Cardiac muscle cell (in vitro differentiated cells and primary cell): ENCODE measurements around the gene ALDH5A1. TPM values are rescaled to one million over a fixed set of nuclear protein-coding genes. Genes with fewer than 3 reads are reported as not detected.
A peak's percentile ranks its signal among the peaks of the same experiment; 100 is the strongest.

ENCODE experiments used
- DNase-seq, 2 donors: peaks; one replicate each; pipeline versions ENCODE4 v3.0.0 to v3.0.0-alpha.2; 2010 to 2017; ENCODE audit warnings: low read depth in 1 of 2, low spot score in 1 of 2
- H3K27ac ChIP-seq: fragments of 200-600 bp; sonication (generic); 2 replicates; pipeline ENCODE4 v1.5.1; 2016
- H3K27me3 ChIP-seq: fragments of 200-600 bp; sonication (generic); 2 replicates; pipeline ENCODE4 v1.6.0; 2016; ENCODE audit warnings: control low read depth
- H3K36me3 ChIP-seq: fragments of 200-600 bp; sonication (generic); 2 replicates; pipeline ENCODE4 v1.5.1; 2016; ENCODE audit warnings: control low read depth
- H3K4me1 ChIP-seq: fragments of 200-600 bp; sonication (generic); 2 replicates; pipeline ENCODE4 v1.8.1; 2017; ENCODE audit warnings: low read depth, mild to moderate bottlenecking, mixed run types
- H3K4me3 ChIP-seq: fragments of 200-600 bp; sonication (generic); 2 replicates; pipeline ENCODE4 v1.5.1; 2016; ENCODE audit warnings: mild to moderate bottlenecking
- H3K9me3 ChIP-seq: fragments of 200-600 bp; sonication (generic); 2 replicates; pipeline ENCODE4 v1.5.1; 2017; ENCODE audit warnings: low read depth, mild to moderate bottlenecking, control low read depth
- polyA plus RNA-seq: library from polyadenylated mRNA; unstranded; fragments of >200 nt; fragmentation: Nextera tagmentation; extraction: Ambion mirVana; gene quantifications from 2 replicates; pipeline ENCODE4 v1.2.1, GENCODE V29; 2016
- total RNA-seq: library from RNA; depleted of rRNA; stranded (reverse); fragments of >200 nt; gene quantifications from 2 replicates; pipeline ENCODE4 v1.2.3, GENCODE V29; 2016
- TF ChIP-seq, protein P1 (sequence below): IDR thresholded peaks from 2 replicates; pipeline ENCODE4 v1.5.1; 2012; ENCODE audit warnings: low read depth, mild to moderate bottlenecking, low read length

The ALDH5A1 gene
- 15.0 and 16.1 TPM in 2 replicates for total RNA-seq
- polyA plus RNA-seq = 10.4 and 21.6 TPM in 2 replicates

DNA sequence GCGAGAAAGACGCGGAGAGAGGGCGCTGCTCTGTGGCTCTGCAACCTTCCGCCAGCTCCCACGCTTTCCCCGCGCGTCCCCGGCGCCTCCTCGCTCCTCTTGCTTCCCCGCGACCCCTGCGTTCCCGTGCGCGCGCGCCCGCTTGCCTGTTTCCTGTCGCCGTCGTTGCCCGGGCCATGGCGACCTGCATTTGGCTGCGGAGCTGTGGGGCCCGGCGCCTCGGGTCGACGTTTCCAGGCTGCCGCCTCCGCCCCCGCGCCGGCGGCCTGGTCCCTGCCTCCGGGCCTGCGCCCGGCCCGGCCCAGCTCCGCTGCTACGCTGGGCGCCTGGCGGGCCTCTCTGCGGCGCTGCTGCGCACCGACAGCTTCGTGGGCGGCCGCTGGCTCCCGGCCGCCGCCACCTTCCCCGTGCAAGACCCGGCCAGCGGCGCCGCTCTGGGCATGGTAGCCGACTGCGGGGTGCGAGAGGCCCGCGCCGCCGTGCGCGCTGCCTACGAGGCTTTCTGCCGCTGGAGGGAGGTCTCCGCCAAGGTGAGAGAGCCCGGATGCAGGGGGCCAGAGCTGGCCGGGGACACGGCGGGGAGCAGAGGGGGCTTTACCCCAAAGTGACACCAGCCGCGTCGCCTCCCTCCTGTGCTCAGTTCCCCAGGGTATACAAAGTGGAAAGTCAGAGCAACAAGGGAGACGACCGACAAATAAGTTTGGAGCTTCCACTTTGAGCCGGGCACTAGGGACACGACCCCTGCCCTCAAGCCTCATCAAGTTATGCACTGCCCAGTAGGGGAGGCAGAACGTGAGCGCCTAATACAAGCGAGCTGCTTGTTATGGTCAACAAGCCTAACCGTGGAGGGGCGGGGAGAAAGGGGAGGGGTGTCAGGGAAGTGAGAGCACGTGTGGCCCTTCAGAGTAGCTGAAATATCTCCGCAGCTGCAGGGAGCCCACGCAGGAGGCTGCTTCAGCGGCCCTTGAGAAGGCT is at the start of gene ALDH5A1:
TSS of gene ALDH5A1 (plus strand) at position 149 of the 975 bp plus-strand sequence. CDS start at position 177, 28 bp downstream.
- H3K9me3 ChIP-seq = no peaks in the 10 kb centered on the region
- TF ChIP-seq, protein P1, sequence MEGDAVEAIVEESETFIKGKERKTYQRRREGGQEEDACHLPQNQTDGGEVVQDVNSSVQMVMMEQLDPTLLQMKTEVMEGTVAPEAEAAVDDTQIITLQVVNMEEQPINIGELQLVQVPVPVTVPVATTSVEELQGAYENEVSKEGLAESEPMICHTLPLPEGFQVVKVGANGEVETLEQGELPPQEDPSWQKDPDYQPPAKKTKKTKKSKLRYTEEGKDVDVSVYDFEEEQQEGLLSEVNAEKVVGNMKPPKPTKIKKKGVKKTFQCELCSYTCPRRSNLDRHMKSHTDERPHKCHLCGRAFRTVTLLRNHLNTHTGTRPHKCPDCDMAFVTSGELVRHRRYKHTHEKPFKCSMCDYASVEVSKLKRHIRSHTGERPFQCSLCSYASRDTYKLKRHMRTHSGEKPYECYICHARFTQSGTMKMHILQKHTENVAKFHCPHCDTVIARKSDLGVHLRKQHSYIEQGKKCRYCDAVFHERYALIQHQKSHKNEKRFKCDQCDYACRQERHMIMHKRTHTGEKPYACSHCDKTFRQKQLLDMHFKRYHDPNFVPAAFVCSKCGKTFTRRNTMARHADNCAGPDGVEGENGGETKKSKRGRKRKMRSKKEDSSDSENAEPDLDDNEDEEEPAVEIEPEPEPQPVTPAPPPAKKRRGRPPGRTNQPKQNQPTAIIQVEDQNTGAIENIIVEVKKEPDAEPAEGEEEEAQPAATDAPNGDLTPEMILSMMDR = peak; percentile 24
- H3K4me3 ChIP-seq = peak within 1 kb of the TSS; percentile 66
- peaks cover 11% of the 10 kb centered on the region for H3K27me3 ChIP-seq
- DNase-seq = peak; percentile 77 to 78
- no peaks in the 10 kb centered on the region for H3K36me3 ChIP-seq
- H3K4me1 ChIP-seq = peaks cover 5% of the 10 kb centered on the region
- H3K27ac ChIP-seq = peak within 1 kb of the TSS; percentile 76

DNA sequence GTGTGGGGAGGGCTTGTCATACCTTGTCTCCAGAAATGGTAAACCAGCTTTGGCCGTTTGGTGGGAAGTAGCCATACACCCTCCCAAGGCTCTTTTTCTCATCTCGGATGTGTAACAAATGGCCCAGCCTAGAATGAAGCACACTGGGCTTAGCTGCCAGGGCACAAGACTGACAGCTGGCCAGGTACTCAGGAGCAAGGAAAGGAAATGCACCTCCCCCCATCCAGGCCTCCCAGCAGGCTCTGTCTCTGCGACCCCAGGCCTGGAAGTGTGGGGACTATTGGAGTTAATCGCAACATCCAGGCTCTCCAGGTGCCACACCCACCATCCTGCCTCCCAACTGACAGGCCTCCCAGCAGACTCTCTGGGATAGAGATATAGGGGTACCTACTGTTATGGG is 49.1 kb upstream of the ALDH5A1 start:
- no peak for DNase-seq
- Histone ChIP-seq H3K4me3 (no peak overlapping the region), H3K27me3 (no peaks in the 10 kb centered on the region)

DNA sequence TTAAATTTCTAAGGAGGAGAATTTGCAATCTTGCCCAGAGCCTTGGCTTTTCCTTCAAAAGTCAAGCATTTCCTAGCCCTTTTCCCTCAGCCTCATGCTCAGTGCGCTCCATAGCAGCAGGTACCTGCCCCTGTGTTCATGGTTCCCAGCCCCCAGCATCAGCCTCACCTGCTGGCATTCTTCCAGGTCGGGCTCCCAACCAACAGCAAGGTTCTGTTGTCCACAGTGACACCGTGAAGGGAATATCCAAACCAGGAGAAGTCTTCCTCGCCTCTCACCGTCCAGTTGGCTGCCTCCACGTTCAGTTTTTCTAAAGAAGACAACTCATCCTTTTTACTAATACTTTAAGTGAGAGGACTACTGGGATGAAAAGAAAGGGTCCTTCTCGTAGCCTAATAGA is 48.1 kb upstream of the ALDH5A1 start:
- TF ChIP-seq, protein P1 = no peak
- Histone ChIP-seq H3K4me3 (no peak overlapping the region), H3K36me3 (no peaks in the 10 kb centered on the region), H3K9me3 (no peaks in the 10 kb centered on the region), H3K4me1 (no peaks in the 10 kb centered on the region), H3K27me3 (no peaks in the 10 kb centered on the region), H3K27ac (no peak overlapping the region)
- no peak for DNase-seq

More for the DNA sequence above, 49.1 kb upstream of the ALDH5A1 start:
- H3K9me3 ChIP-seq = no peaks in the 10 kb centered on the region
- TF ChIP-seq, protein P1 = no peak
- no peak overlapping the region for H3K27ac ChIP-seq
- no peaks in the 10 kb centered on the region for H3K4me1 ChIP-seq
- H3K36me3 ChIP-seq = no peaks in the 10 kb centered on the region

DNA sequence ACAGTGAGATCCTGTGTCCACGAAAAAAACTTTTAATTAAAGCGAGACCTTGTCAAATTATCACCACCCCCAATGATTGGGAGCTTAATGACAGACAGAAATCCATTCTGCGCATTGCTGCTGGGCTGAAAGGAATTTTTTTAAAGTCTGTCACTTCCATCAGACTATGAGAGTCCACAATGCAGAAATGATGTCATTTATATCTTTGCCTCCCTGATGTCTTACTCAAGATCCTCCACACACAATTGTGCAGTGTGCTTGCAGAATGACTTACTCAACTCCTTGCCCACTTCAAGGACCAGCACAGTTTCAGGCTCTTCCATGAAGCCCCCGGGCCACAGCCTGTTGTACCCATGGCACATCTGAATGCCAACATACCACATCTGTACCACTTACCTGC is 46.4 kb upstream of the ALDH5A1 start:
- no peaks in the 10 kb centered on the region for H3K36me3 ChIP-seq
- no peaks in the 10 kb centered on the region for H3K4me1 ChIP-seq
- TF ChIP-seq, protein P1 = no peak
- no peak for DNase-seq
- H3K4me3 ChIP-seq = no peak overlapping the region
- no peak overlapping the region for H3K27ac ChIP-seq
- no peaks in the 10 kb centered on the region for H3K27me3 ChIP-seq
- no peaks in the 10 kb centered on the region for H3K9me3 ChIP-seq

DNA sequence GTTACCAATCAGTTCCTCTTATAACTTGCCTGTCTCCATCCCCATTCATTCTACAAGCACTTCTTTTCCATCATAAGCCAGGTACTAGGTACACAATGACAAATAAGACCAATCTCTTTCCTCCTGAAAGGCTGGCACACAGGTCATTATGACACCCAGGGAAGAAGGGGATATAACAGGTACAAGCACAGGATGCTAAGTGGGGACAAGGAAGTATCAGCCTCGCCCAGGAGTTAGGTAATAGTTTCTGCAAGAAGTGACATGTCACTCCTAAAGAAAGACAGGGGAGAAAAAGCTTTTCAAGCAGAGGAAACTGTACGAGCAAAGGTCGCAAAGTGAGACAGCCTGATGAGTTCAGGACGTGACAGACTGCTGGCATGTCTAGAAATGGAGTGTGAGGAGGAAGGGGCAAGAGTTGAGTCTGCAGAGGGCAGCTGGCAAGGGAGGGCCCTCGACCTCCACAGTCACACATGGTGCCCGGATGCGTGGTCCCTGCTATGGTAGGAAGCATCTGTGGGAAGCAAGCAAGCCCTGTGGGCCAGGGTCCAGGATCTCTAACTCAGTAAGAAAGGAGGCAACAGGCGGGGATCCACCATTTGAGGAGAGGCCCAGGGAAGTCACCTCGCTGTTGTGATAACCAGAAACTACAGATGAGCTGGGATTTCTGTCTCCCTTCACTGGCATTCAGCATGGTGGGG is 45.8 kb upstream of the ALDH5A1 start:
- DNase-seq = no peak
- Histone ChIP-seq H3K36me3 (no peaks in the 10 kb centered on the region), H3K4me1 (no peaks in the 10 kb centered on the region), H3K27ac (no peak overlapping the region), H3K9me3 (no peaks in the 10 kb centered on the region), H3K27me3 (no peaks in the 10 kb centered on the region), H3K4me3 (no peak overlapping the region)
- TF ChIP-seq, protein P1 = no peak
